ENCODE data around the gene XRCC5. TPM values are rescaled to one million over a fixed set of nuclear protein-coding genes. Genes with fewer than 3 reads are reported as not detected.

XRCC5 gene
- total RNA-seq, 1 experiment from 2014 or later: 424 TPM

GRCh38 chr2:216202626-216203250 lies 93.6 kb downstream of the XRCC5 start:
- no peaks in the 10 kb centered on the region for H3K9me2 ChIP-seq (ENCODE audit: insufficient read depth)
- POLR2A ChIA-PET: no interaction called here
- ATAC-seq (peak; percentile 38; the same call in 1 of the 2 replicates), DNase-seq (ENCODE audit: low read depth, low spot score) (no peak)
- H3K79me2 ChIP-seq (ENCODE audit: insufficient read depth, low read length): peaks cover 42% of the 10 kb centered on the region
- peaks cover 7% of the 10 kb centered on the region; the same call in 1 of the 2 replicates for H4K20me1 ChIP-seq (ENCODE audit: insufficient read depth)
- no TSS peak for BruUV-seq (replicated peaks)
- H3K27me3 ChIP-seq (ENCODE audit: insufficient read depth, low read length): no peaks in the 10 kb centered on the region
- H3K4me2 ChIP-seq (ENCODE audit: low read length): no peak overlapping the region
- H3K27ac ChIP-seq (ENCODE audit: low read depth, low read length): no peak overlapping the region
- H3K9me3 ChIP-seq (ENCODE audit: control insufficient read depth in 1 of 2, insufficient read depth in 1 of 2, low read depth in 1 of 2, low read length in 2 of 2): no peaks in the 10 kb centered on the region
- H3K9ac ChIP-seq (ENCODE audit: low read length): no peak overlapping the region
- no peak overlapping the region for H3K4me3 ChIP-seq (replicated peaks in 1 of 2; ENCODE audit: low read depth in 1 of 2, low read length in 2 of 2)
- CTCF ChIA-PET: no interaction called here
- peaks cover 73 to 90% of the 10 kb centered on the region in 2 experiments for H3K36me3 ChIP-seq (ENCODE audit: control insufficient read depth in 1 of 2, insufficient read depth in 2 of 2, low read length in 2 of 2)
- TF ChIP-seq ZFX (IDR thresholded peaks at IDR 0.05) (no peak), POLR2AphosphoS5 (IDR thresholded peaks at IDR 0.05; ENCODE audit: low read depth, low read length) (no peak), EZH2phosphoT487 (IDR thresholded peaks at IDR 0.05; ENCODE audit: borderline replicate concordance) (no peak), MAX (IDR thresholded peaks at IDR 0.05) (no peak), SIN3A (IDR thresholded peaks at IDR 0.05; ENCODE audit: low read depth) (no peak), YY1 (IDR thresholded peaks at IDR 0.05; ENCODE audit: extremely low read depth, insufficient replicate concordance, low read depth, low read length) (no peak), FOSL1 (IDR thresholded peaks at IDR 0.05; ENCODE audit: low read depth) (no peak), CEBPB (IDR thresholded peaks at IDR 0.05; ENCODE audit: low read depth) (no peak)
- TF ChIP-seq, protein P1, sequence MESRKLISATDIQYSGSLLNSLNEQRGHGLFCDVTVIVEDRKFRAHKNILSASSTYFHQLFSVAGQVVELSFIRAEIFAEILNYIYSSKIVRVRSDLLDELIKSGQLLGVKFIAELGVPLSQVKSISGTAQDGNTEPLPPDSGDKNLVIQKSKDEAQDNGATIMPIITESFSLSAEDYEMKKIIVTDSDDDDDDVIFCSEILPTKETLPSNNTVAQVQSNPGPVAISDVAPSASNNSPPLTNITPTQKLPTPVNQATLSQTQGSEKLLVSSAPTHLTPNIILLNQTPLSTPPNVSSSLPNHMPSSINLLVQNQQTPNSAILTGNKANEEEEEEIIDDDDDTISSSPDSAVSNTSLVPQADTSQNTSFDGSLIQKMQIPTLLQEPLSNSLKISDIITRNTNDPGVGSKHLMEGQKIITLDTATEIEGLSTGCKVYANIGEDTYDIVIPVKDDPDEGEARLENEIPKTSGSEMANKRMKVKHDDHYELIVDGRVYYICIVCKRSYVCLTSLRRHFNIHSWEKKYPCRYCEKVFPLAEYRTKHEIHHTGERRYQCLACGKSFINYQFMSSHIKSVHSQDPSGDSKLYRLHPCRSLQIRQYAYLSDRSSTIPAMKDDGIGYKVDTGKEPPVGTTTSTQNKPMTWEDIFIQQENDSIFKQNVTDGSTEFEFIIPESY (IDR thresholded peaks at IDR 0.05; ENCODE audit: extremely low read depth, insufficient replicate concordance, low read length): no peak
- TF ChIP-seq, protein P2, sequence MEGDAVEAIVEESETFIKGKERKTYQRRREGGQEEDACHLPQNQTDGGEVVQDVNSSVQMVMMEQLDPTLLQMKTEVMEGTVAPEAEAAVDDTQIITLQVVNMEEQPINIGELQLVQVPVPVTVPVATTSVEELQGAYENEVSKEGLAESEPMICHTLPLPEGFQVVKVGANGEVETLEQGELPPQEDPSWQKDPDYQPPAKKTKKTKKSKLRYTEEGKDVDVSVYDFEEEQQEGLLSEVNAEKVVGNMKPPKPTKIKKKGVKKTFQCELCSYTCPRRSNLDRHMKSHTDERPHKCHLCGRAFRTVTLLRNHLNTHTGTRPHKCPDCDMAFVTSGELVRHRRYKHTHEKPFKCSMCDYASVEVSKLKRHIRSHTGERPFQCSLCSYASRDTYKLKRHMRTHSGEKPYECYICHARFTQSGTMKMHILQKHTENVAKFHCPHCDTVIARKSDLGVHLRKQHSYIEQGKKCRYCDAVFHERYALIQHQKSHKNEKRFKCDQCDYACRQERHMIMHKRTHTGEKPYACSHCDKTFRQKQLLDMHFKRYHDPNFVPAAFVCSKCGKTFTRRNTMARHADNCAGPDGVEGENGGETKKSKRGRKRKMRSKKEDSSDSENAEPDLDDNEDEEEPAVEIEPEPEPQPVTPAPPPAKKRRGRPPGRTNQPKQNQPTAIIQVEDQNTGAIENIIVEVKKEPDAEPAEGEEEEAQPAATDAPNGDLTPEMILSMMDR (IDR thresholded peaks at IDR 0.05 in 2 of 3, conservative IDR thresholded peaks at IDR 0.05 in 1 of 3; ENCODE audit: borderline replicate concordance in 1 of 3, insufficient read depth in 1 of 3, low read depth in 2 of 3, low read length in 2 of 3): no peak
- no peak overlapping the region for H2AFZ ChIP-seq (ENCODE audit: low read depth, low read length, poor library complexity, severe bottlenecking)
- intact Hi-C loops (cut with micrococcal nuclease): no loop called here
- RAD21 ChIA-PET (ENCODE audit: low non-redundant PET in 1 of 2, low total read pairs in 2 of 2, uncharacterized antibody in 2 of 2, unreplicated experiment in 2 of 2): no interaction called here
- H3K4me1 ChIP-seq (ENCODE audit: control insufficient read depth in 1 of 2, insufficient read depth in 2 of 2, low read length in 2 of 2): no peaks in the 10 kb centered on the region

All from HCT116 (cell line).